ENCODE data around the gene SLC5A6.

SLC5A6 gene

DNA sequence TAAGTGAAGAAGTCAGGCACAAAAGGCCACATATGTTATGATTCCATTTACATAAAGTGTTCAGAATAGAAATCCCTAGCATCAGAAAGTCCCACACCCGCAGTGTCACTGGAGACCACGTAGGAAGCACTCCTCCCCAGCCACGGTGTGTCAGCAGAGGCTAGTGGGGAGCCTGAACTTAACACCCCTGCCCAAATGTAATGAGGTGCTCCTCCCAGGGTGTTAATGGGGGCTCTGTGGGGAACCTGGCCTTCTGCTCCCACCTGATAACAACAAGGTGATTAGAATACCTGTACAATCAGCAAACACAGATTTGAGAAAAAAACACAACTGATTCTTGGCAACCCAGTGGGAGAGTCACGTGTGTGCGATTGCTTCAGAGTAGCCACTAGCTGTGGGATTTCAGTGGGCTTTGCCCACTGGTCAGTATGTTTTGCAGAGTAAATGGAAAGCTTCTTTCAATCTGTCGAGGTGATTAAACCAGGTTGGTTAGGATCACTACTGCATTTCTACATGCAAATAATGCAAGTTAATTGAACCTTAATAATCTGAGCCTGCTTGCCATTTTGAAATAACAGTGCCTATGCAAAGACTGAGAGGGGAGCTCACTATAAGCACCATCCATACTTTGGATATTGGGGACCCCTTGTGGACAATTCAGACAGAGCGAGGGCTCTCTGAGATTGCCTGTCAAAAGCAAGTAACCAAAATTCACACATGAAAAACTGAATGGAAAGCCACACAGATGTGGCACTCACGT, 20.8 kb downstream of the SLC5A6 start:
- Histone ChIP-seq H3K36me3 (ENCODE audit: low read depth) (no peaks in the 10 kb centered on the region), H3K4me1 (ENCODE audit: insufficient read depth, poor library complexity, severe bottlenecking) (no peaks in the 10 kb centered on the region), H3K9me3 (ENCODE audit: severe bottlenecking) (no peaks in the 10 kb centered on the region), H3K27ac (ENCODE audit: poor library complexity, severe bottlenecking) (no peak overlapping the region), H3K4me3 (ENCODE audit: severe bottlenecking) (no peak overlapping the region), H3K27me3 (ENCODE audit: insufficient read depth, poor library complexity, severe bottlenecking) (no peaks in the 10 kb centered on the region)
- DNase-seq (ENCODE audit: low spot score) (no peak), ATAC-seq (ENCODE audit: low read depth) (peak; percentile 91)
- TF ChIP-seq, protein P1, sequence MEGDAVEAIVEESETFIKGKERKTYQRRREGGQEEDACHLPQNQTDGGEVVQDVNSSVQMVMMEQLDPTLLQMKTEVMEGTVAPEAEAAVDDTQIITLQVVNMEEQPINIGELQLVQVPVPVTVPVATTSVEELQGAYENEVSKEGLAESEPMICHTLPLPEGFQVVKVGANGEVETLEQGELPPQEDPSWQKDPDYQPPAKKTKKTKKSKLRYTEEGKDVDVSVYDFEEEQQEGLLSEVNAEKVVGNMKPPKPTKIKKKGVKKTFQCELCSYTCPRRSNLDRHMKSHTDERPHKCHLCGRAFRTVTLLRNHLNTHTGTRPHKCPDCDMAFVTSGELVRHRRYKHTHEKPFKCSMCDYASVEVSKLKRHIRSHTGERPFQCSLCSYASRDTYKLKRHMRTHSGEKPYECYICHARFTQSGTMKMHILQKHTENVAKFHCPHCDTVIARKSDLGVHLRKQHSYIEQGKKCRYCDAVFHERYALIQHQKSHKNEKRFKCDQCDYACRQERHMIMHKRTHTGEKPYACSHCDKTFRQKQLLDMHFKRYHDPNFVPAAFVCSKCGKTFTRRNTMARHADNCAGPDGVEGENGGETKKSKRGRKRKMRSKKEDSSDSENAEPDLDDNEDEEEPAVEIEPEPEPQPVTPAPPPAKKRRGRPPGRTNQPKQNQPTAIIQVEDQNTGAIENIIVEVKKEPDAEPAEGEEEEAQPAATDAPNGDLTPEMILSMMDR (IDR thresholded peaks at IDR 0.05; ENCODE audit: poor library complexity, severe bottlenecking), result peak; percentile 75

DNA sequence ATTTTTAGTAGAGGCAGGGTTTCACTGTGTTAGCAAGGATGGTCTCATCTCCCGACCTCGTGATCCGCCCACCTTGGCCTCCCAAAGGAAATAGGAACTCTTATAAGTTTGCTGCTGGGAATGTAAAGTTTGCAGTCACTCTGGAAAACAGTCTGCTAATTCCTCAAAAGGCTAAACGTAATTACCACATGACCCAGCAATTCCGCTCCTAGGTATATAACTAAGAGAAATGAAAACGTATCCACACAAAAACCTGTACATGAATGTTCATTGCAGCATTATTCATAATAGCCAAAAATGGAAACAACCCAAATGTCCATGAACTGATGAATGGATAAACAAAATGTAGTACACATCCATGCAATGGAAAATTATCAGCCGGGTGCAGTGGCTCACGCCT, 22.1 kb downstream of the SLC5A6 start:
- Histone ChIP-seq H3K9me3 (ENCODE audit: severe bottlenecking) (no peaks in the 10 kb centered on the region), H3K27ac (ENCODE audit: poor library complexity, severe bottlenecking) (no peak overlapping the region), H3K36me3 (ENCODE audit: low read depth) (no peaks in the 10 kb centered on the region), H3K4me1 (ENCODE audit: insufficient read depth, poor library complexity, severe bottlenecking) (no peaks in the 10 kb centered on the region), H3K4me3 (ENCODE audit: severe bottlenecking) (no peak overlapping the region), H3K27me3 (ENCODE audit: insufficient read depth, poor library complexity, severe bottlenecking) (no peaks in the 10 kb centered on the region)
- DNase-seq (ENCODE audit: low spot score) (no peak), ATAC-seq (ENCODE audit: low read depth) (no peak)
- TF ChIP-seq, protein P1 (IDR thresholded peaks at IDR 0.05; ENCODE audit: poor library complexity, severe bottlenecking), result no peak

DNA sequence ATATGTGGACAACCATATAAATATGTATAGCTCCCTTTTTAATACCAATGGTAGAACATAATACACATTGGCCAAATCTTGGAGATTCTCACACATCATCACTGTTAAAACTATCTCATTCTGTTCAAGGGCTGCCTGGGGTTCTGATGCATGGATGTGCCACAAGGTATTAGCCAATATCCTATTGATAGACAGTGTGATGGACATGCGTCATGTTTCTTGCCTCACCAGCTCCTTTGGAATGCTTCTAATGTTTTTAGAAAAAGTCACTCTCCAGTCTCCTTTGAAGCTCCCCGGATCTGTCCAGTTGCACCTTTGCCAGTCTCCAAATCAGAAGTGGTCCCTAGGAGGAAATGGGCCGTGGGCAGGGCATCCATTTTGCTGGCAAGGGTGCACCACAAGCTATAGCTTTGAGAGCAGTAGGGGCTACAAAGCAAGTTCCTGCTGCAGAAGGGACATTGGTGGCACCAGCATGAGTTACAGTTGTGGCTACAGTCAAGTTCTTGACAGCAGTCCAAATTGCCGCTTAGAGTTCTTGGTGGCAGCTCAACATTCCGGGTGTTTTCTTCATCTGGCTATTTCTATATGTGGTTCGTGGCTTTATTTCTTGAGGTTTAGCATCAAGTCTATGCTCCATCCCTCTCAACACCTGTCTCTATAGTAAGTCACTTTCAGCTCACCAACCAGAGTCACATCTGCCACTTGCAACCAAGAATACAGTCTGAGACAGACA, 25.3 kb downstream of the SLC5A6 start:
- no peaks in the 10 kb centered on the region for H3K4me1 ChIP-seq (ENCODE audit: insufficient read depth, poor library complexity, severe bottlenecking)
- no peak overlapping the region for H3K4me3 ChIP-seq (ENCODE audit: severe bottlenecking)
- no peak for DNase-seq (ENCODE audit: low spot score)
- no peaks in the 10 kb centered on the region for H3K27me3 ChIP-seq (ENCODE audit: insufficient read depth, poor library complexity, severe bottlenecking)
- TF ChIP-seq, protein P1 (IDR thresholded peaks at IDR 0.05; ENCODE audit: poor library complexity, severe bottlenecking), result no peak
- H3K27ac ChIP-seq (ENCODE audit: poor library complexity, severe bottlenecking), result no peak overlapping the region
- no peak for ATAC-seq (ENCODE audit: low read depth)
- H3K36me3 ChIP-seq (ENCODE audit: low read depth), result no peaks in the 10 kb centered on the region
- H3K9me3 ChIP-seq (ENCODE audit: severe bottlenecking), result no peaks in the 10 kb centered on the region

DNA sequence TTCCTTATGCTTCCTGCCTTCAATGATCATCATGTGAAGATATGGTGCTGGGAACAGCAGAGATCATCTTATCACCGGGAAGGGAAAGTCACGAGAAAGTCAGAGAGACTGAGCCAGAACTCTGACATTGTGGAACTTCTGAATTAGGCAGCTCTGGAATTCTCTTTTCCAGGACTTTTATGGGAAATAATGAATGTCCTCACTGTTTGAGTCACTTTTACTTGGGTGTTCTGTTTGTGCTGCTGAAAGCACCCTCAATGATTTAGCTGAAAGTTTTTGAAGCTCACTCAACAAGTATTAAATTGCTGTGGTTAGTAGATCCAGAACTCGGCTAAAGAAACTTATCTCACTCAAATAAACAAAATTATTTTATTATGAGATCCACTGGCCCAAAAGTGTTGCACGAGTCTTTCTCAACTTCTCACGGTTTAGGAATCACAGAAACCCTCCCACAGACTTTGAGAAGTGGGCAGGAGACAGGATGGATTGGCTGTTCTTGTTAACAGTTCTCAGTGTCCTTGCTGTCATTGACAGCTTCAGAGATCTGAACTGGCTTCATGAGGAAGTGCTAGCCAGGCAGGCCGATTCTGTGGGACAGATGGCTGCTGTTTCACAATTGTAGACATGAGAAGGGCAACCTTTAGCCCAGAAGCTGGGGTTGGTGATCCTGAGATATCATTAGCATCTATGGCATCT, 26.6 kb downstream of the SLC5A6 start:
- Histone ChIP-seq H3K4me1 (ENCODE audit: insufficient read depth, poor library complexity, severe bottlenecking) (no peaks in the 10 kb centered on the region), H3K4me3 (ENCODE audit: severe bottlenecking) (no peak overlapping the region), H3K27ac (ENCODE audit: poor library complexity, severe bottlenecking) (no peak overlapping the region), H3K9me3 (ENCODE audit: severe bottlenecking) (no peaks in the 10 kb centered on the region), H3K27me3 (ENCODE audit: insufficient read depth, poor library complexity, severe bottlenecking) (no peaks in the 10 kb centered on the region), H3K36me3 (ENCODE audit: low read depth) (no peaks in the 10 kb centered on the region)
- TF ChIP-seq, protein P1 (IDR thresholded peaks at IDR 0.05; ENCODE audit: poor library complexity, severe bottlenecking), result no peak
- ATAC-seq (ENCODE audit: low read depth) (no peak), DNase-seq (ENCODE audit: low spot score) (no peak)
